Measurements from ENCODE around the gene RPP40. TPM values are rescaled to one million over a fixed set of nuclear protein-coding genes. Genes with fewer than 3 reads are reported as not detected.

RPP40 gene
- total RNA-seq, 4 donors from 2014 or later: 4.6 to 11.7 (median 9.0) TPM

GRCh38 chr6:5029609-5030008 is 25.8 kb upstream of the RPP40 start:
- WGBS: 93% methylated on average over 5 of the region's 5 CpGs
- TF ChIP-seq POLR2A (IDR thresholded peaks at IDR 0.05): no peak
- no peak for TF ChIP-seq EP300 (IDR thresholded peaks at IDR 0.05)
- TF ChIP-seq CTCF (IDR thresholded peaks at IDR 0.05): no peak
- no peak for TF ChIP-seq POLR2AphosphoS5 (IDR thresholded peaks at IDR 0.05)
- Histone ChIP-seq H3K36me3 (no peaks in the 10 kb centered on the region), H3K27ac (no peak overlapping the region), H3K4me3 (no peak overlapping the region), H3K4me1 (peaks cover 46% of the 10 kb centered on the region), H3K27me3 (no peaks in the 10 kb centered on the region), H3K9me3 (no peaks in the 10 kb centered on the region)
- no peak for DNase-seq (ENCODE audit: low spot score in 2 of 2)

- 91% methylated on average over 5 of the region's 5 CpGs for WGBS
- Histone ChIP-seq H3K27me3 (no peaks in the 10 kb centered on the region), H3K4me3 (no peak overlapping the region), H3K9me3 (no peaks in the 10 kb centered on the region), H3K4me1 (peaks cover 39% of the 10 kb centered on the region), H3K27ac (no peak overlapping the region), H3K36me3 (no peaks in the 10 kb centered on the region)
- TF ChIP-seq EP300 (IDR thresholded peaks at IDR 0.05): no peak
- no peak for TF ChIP-seq POLR2A (IDR thresholded peaks at IDR 0.05)
- TF ChIP-seq POLR2AphosphoS5 (IDR thresholded peaks at IDR 0.05): no peak
- no peak for TF ChIP-seq CTCF (IDR thresholded peaks at IDR 0.05)
- DNase-seq (ENCODE audit: low spot score in 2 of 2): no peak
Observed at GRCh38 chr6:5028921-5029320, 25.1 kb upstream of the RPP40 start.

GRCh38 chr6:5028301-5028700 is 24.5 kb upstream of the RPP40 start:
- Histone ChIP-seq H3K27me3 (no peaks in the 10 kb centered on the region), H3K27ac (no peak overlapping the region), H3K9me3 (no peaks in the 10 kb centered on the region), H3K4me1 (peaks cover 34% of the 10 kb centered on the region), H3K4me3 (no peak overlapping the region), H3K36me3 (no peaks in the 10 kb centered on the region)
- DNase-seq (ENCODE audit: low spot score in 2 of 2): no peak
- TF ChIP-seq EP300 (IDR thresholded peaks at IDR 0.05): no peak
- TF ChIP-seq POLR2A (IDR thresholded peaks at IDR 0.05): no peak
- TF ChIP-seq POLR2AphosphoS5 (IDR thresholded peaks at IDR 0.05): no peak
- TF ChIP-seq CTCF (IDR thresholded peaks at IDR 0.05): no peak
- 96% methylated on average over 7 of the region's 7 CpGs for WGBS

- 3% methylated on average over 35 of the region's 35 CpGs for WGBS
- H3K4me3 ChIP-seq: peak overlapping the region; percentile 62
- H3K9me3 ChIP-seq: no peaks in the 10 kb centered on the region
- H3K27me3 ChIP-seq: no peaks in the 10 kb centered on the region
- TF ChIP-seq POLR2AphosphoS5 (IDR thresholded peaks at IDR 0.05): no peak
- TF ChIP-seq CTCF (IDR thresholded peaks at IDR 0.05): no peak
- no peak for TF ChIP-seq POLR2A (IDR thresholded peaks at IDR 0.05)
- no peak for TF ChIP-seq EP300 (IDR thresholded peaks at IDR 0.05)
- DNase-seq (ENCODE audit: low spot score in 2 of 2): no peak
- H3K27ac ChIP-seq: peak overlapping the region; percentile 51
- H3K36me3 ChIP-seq: no peaks in the 10 kb centered on the region
- peaks cover 19% of the 10 kb centered on the region for H3K4me1 ChIP-seq
Observed at GRCh38 chr6:5025911-5026819, 22.3 kb upstream of the RPP40 start.

- Histone ChIP-seq H3K27me3 (no peaks in the 10 kb centered on the region), H3K4me3 (no peak overlapping the region), H3K27ac (no peak overlapping the region), H3K36me3 (no peaks in the 10 kb centered on the region), H3K9me3 (no peaks in the 10 kb centered on the region), H3K4me1 (peaks cover 14% of the 10 kb centered on the region)
- no peak for DNase-seq (ENCODE audit: low spot score in 2 of 2)
- TF ChIP-seq POLR2A (IDR thresholded peaks at IDR 0.05) (no peak), EP300 (IDR thresholded peaks at IDR 0.05) (no peak), POLR2AphosphoS5 (IDR thresholded peaks at IDR 0.05) (no peak), CTCF (IDR thresholded peaks at IDR 0.05) (no peak)
- WGBS: 97% methylated on average over 8 of the region's 8 CpGs
Observed at GRCh38 chr6:5023923-5024322, 20.1 kb upstream of the RPP40 start.
